Measurements from ENCODE around the gene MTURN.
A peak's percentile ranks its signal among the peaks of the same experiment; 100 is the strongest.

The MTURN gene

GRCh38 chr7:30163231-30163894, 28.6 kb downstream of the MTURN start:
- DNase-seq, result peak; percentile 71

- DNase-seq, result peak; percentile 89
Measured at GRCh38 chr7:30164567-30164966, 29.8 kb downstream of the MTURN start.

GRCh38 chr7:30165590-30165989, 30.8 kb downstream of the MTURN start:
- no peak for DNase-seq

- peak; percentile 96 for DNase-seq
Measured at GRCh38 chr7:30166155-30166840, 31.5 kb downstream of the MTURN start.

- DNase-seq, result peak; percentile 77
Measured at GRCh38 chr7:30166841-30167235, 32.1 kb downstream of the MTURN start.

GRCh38 chr7:30167901-30168300, 33.1 kb downstream of the MTURN start:
- no peak for DNase-seq

GRCh38 chr7:30168835-30169573, 34.2 kb downstream of the MTURN start:
- no peak for DNase-seq

- DNase-seq, result no peak
Measured at GRCh38 chr7:30169579-30169978, 34.8 kb downstream of the MTURN start.

- DNase-seq, result no peak
Measured at GRCh38 chr7:30170476-30171205, 35.9 kb downstream of the MTURN start.

GRCh38 chr7:30171766-30172447, 37.1 kb downstream of the MTURN start:
- DNase-seq, result no peak

- DNase-seq, result peak; percentile 66
Measured at GRCh38 chr7:30172451-30172850, 37.7 kb downstream of the MTURN start.

- peak; percentile 93 for DNase-seq
Measured at GRCh38 chr7:30173058-30173897, 38.5 kb downstream of the MTURN start.

- peak; percentile 40 for DNase-seq
Measured at GRCh38 chr7:30175180-30175579, 40.4 kb downstream of the MTURN start.

GRCh38 chr7:30175636-30176147, 40.9 kb downstream of the MTURN start:
- DNase-seq, result no peak

GRCh38 chr7:30176463-30177109, 41.8 kb downstream of the MTURN start:
- DNase-seq, result no peak

- DNase-seq, result no peak
Measured at GRCh38 chr7:30177186-30177585, 42.4 kb downstream of the MTURN start.

GRCh38 chr7:30177965-30178364, 43.2 kb downstream of the MTURN start:
- no peak for DNase-seq

- DNase-seq, result no peak
Measured at GRCh38 chr7:30178748-30179436, 44.1 kb downstream of the MTURN start.

- no peak for DNase-seq
Measured at GRCh38 chr7:30180718-30181117, 45.9 kb downstream of the MTURN start.

- DNase-seq, result no peak
Measured at GRCh38 chr7:30181211-30181610, 46.4 kb downstream of the MTURN start.

Data from DMS79 treated with DMSO at 0.1 percent for 48 hours (cell line).